ENCODE measurements around the gene ZNF3. TPM values are rescaled to one million over a fixed set of nuclear protein-coding genes. Genes with fewer than 3 reads are reported as not detected.

The ZNF3 gene
- polyA plus RNA-seq, 1 donor (not counting 4 experiments of a cell fraction or from before 2014, with no cell fraction given) = 16.8 TPM

GRCh38 chr7:100034871-100035510, 46.5 kb downstream of the ZNF3 start:
- Histone ChIP-seq H3K79me2 (ENCODE audit: control insufficient read depth, insufficient read depth, low read length) (peaks cover 4% of the 10 kb centered on the region), H3K27me3 (ENCODE audit: control insufficient read depth, extremely low read depth, insufficient read depth, low read length) (no peaks in the 10 kb centered on the region), H3K9me3 (ENCODE audit: control insufficient read depth, low read depth, low read length) (no peaks in the 10 kb centered on the region), H3K4me3 (ENCODE audit: control insufficient read depth in 2 of 3, extremely low read depth in 1 of 3, insufficient read depth in 2 of 3, low read depth in 1 of 3, low read length in 3 of 3) (no peak overlapping the region), H3K9me1 (ENCODE audit: control insufficient read depth, extremely low read depth, insufficient read depth, low read length) (no peaks in the 10 kb centered on the region), H3K4me1 (ENCODE audit: control insufficient read depth, extremely low read depth, insufficient read depth, low read length) (peaks cover 3% of the 10 kb centered on the region), H3K36me3 (ENCODE audit: control insufficient read depth in 2 of 2, extremely low read depth in 1 of 2, insufficient read depth in 2 of 2, low read length in 2 of 2) (peaks cover 34 to 42% of the 10 kb centered on the region in 2 experiments), H4K20me1 (ENCODE audit: control insufficient read depth, extremely low read depth, insufficient read depth, low read length) (no peaks in the 10 kb centered on the region), H3K27ac (ENCODE audit: control insufficient read depth, insufficient read depth, low read length) (no peak overlapping the region), H2AFZ (ENCODE audit: control insufficient read depth, low read length) (no peak overlapping the region), H3K4me2 (ENCODE audit: control insufficient read depth, extremely low read depth, insufficient read depth, low read depth, low read length) (no peak overlapping the region), H3K9ac (ENCODE audit: control insufficient read depth, extremely low read depth, insufficient read depth, low read length) (no peak overlapping the region)
- TF ChIP-seq CTCF (optimal IDR thresholded peaks at IDR 0.05 in 1 of 3, IDR thresholded peaks at IDR 0.05 in 1 of 3, conservative IDR thresholded peaks at IDR 0.05 in 1 of 3; ENCODE audit: extremely low read depth in 1 of 3, insufficient read depth in 2 of 3, low read length in 3 of 3) (no peak), EZH2 (IDR thresholded peaks at IDR 0.05; ENCODE audit: low read length) (no peak)
- FAIRE-seq = no peak
- no peak for DNase-seq (ENCODE audit: low read depth, low spot score)
- dilution Hi-C loops (cut with MboI; ENCODE audit: extremely low pct_ligation_motif_present, low sequenced_read_pairs) = no loop called here

- no peak overlapping the region for H3K4me2 ChIP-seq (ENCODE audit: control insufficient read depth, extremely low read depth, insufficient read depth, low read depth, low read length)
- H3K36me3 ChIP-seq (ENCODE audit: control insufficient read depth in 2 of 2, extremely low read depth in 1 of 2, insufficient read depth in 2 of 2, low read length in 2 of 2) = peaks cover 39 to 44% of the 10 kb centered on the region in 2 experiments
- DNase-seq (ENCODE audit: low read depth, low spot score) (no peak), FAIRE-seq (no peak)
- H3K27me3 ChIP-seq (ENCODE audit: control insufficient read depth, extremely low read depth, insufficient read depth, low read length) = no peaks in the 10 kb centered on the region
- H3K9me3 ChIP-seq (ENCODE audit: control insufficient read depth, low read depth, low read length) = no peaks in the 10 kb centered on the region
- H3K9ac ChIP-seq (ENCODE audit: control insufficient read depth, extremely low read depth, insufficient read depth, low read length) = no peak overlapping the region
- peaks cover 14% of the 10 kb centered on the region for H3K4me1 ChIP-seq (ENCODE audit: control insufficient read depth, extremely low read depth, insufficient read depth, low read length)
- TF ChIP-seq EZH2 (IDR thresholded peaks at IDR 0.05; ENCODE audit: low read length) = no peak
- no peak for TF ChIP-seq CTCF (optimal IDR thresholded peaks at IDR 0.05 in 1 of 3, IDR thresholded peaks at IDR 0.05 in 1 of 3, conservative IDR thresholded peaks at IDR 0.05 in 1 of 3; ENCODE audit: extremely low read depth in 1 of 3, insufficient read depth in 2 of 3, low read length in 3 of 3)
- H3K9me1 ChIP-seq (ENCODE audit: control insufficient read depth, extremely low read depth, insufficient read depth, low read length) = no peaks in the 10 kb centered on the region
- no peak overlapping the region for H3K4me3 ChIP-seq (ENCODE audit: control insufficient read depth in 2 of 3, extremely low read depth in 1 of 3, insufficient read depth in 2 of 3, low read depth in 1 of 3, low read length in 3 of 3)
- dilution Hi-C loops (cut with MboI; ENCODE audit: extremely low pct_ligation_motif_present, low sequenced_read_pairs) = no loop called here
- H4K20me1 ChIP-seq (ENCODE audit: control insufficient read depth, extremely low read depth, insufficient read depth, low read length) = no peaks in the 10 kb centered on the region
- H3K79me2 ChIP-seq (ENCODE audit: control insufficient read depth, insufficient read depth, low read length) = peaks cover 4% of the 10 kb centered on the region
- H3K27ac ChIP-seq (ENCODE audit: control insufficient read depth, insufficient read depth, low read length) = no peak overlapping the region
- no peak overlapping the region for H2AFZ ChIP-seq (ENCODE audit: control insufficient read depth, low read length)
Measured at GRCh38 chr7:100033526-100033925, 48.0 kb downstream of the ZNF3 start.

Measured in keratinocyte (primary cell).